Activated CD4-positive, CD25-positive, alpha-beta regulatory T cell treated with anti-CD3 and anti-CD28 coated beads, Interleukin-2, amount 50 U/mL, for 24 hours (primary cell): ENCODE results near the gene KITLG.
"Not testable (repeated sequence)": the region's sequence is repeated elsewhere in the genome, so short reads cannot be mapped to it uniquely, and the experiment has no call there.

Experiments
- ATAC-seq, 2 donors: fragments of 150-1000 bp; cut with Tn5 transposase; one replicate each; pipeline ENCODE4 v1.10.0; 2021; ENCODE audit warnings: mild to moderate bottlenecking in 1 of 2, moderate library complexity in 1 of 2

KITLG gene

DNA sequence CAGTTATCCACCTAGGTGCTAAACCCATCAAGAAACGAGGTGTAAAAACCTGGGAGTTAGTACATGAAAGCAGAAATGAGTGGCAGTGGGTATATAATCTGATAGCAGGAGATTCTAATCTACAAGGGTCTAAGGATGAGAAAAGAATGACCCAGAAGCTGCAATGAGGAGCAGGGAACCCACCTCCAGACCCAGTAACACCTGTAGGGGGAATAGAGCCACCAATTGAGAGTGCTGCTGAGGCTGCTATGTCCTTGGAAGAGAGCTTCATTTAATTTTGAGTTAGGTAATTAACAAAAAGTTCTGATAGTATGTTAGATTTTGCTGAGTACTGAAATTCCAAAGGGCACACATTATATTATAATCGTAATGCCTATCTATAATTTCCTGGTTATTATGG is 89.8 kb downstream of the KITLG start:
- ATAC-seq = no peak

GRCh38 chr12:88472775-88473174 is 107.5 kb downstream of the KITLG start:
- no peak for ATAC-seq

DNA sequence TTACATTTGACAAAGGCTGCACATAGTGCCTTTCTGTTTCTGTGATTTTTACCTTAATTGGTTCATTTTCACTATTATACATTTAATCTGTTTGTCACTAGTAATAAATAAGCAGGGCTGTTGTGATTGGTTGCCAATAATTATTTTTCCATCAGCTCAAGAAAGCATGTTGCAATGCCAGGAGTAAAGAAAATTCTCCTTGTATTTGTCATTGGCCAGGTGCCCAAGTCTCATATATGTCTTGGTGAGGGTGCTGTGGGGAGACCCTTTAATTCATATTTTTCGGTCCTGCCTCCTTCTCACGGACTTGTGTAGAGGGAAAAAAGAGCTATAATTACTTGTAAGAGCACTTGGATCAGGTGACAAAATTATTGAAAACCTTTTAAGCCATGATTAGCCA is 108.0 kb downstream of the KITLG start:
- ATAC-seq = no peak

GRCh38 chr12:88471331-88472045 is 108.8 kb downstream of the KITLG start:
- ATAC-seq = no peak

DNA sequence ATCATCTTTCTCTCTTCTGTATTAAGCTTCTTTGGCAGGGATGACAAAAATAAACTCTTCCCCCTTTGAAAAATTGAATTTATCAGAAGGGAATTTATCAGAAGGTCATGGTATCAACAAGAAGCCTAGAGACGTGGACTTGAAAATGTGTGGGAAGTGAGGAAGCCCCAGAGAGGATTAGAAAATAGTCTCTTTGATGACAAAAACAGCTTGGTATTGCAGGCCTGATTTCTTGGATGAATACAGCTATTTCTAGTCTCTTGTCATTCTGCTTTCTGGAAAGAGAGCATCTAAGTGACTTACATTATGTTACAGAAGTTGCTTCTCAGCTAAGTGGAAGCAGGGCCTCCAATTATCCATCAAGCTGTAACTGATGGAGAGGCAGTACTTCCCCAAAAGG is 111.1 kb downstream of the KITLG start:
- no peak for ATAC-seq

DNA sequence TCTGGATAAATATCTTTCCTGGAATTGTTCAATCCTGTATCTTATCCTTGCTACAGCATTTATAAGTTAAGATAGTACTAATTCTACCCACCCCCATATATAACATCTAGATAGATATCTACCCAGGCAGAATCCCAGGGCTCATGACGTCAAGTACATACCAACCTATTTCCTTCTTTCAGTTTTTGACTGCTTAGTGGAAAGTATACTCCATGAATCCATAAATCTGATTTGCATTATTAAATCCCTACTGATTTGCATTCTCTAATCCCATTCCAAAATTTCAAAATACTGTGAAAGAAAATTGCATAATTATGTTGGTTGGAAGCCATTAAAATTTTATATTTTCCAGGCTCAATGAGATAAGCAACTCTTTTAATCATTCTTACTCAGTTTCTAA is 111.7 kb downstream of the KITLG start:
- no peak for ATAC-seq

DNA sequence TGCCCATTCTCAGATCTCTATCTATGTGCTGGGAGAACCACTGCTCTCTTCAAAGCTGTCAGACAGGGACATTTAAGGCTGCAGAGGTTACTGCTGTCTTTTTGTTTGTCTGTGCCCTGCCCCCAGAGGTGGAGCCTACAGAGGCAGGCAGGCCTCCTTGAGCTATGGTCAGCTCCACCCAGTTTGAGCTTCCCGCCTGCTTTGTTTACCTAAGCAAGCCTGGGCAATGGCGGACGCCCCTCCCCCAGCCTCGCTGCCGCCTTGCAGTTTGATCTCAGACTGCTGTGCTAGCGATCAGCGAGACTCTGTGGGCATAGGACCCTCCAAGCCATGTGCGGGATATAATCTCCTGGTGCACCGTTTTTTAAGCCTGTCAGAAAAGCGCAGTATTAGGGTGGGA is 113.6 kb downstream of the KITLG start:
- ATAC-seq = not testable (repeated sequence)

DNA sequence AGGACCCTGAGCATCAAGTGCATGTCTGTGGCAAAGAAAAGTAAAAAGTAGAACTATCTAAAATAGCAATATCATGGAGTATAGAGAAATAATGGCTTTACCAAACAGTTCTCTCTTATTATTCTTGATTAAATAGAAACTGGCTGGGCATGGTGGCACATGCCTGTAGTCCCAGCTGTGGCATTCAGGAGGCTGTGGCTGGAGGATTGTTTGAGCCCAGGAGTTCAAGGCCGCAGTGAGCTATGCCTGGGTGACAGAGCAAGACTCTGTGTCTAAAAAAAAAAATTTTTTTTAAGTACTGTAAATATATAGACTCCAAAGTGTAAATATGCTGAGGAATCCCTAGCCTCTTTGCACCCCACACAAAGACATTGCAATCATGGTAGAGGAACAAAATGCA is 121.9 kb downstream of the KITLG start:
- ATAC-seq = no peak

GRCh38 chr12:88453323-88453722 is 126.9 kb downstream of the KITLG start:
- no peak for ATAC-seq

- ATAC-seq = no peak
These were observed 129.1 kb downstream of the KITLG start for GRCh38 chr12:88451205-88451604.

- no peak for ATAC-seq
These were observed 130.1 kb downstream of the KITLG start for GRCh38 chr12:88450136-88450535.

GRCh38 chr12:88448337-88448915 is 131.8 kb downstream of the KITLG start:
- no peak for ATAC-seq

GRCh38 chr12:88445705-88446394 is 134.4 kb downstream of the KITLG start:
- no peak for ATAC-seq

DNA sequence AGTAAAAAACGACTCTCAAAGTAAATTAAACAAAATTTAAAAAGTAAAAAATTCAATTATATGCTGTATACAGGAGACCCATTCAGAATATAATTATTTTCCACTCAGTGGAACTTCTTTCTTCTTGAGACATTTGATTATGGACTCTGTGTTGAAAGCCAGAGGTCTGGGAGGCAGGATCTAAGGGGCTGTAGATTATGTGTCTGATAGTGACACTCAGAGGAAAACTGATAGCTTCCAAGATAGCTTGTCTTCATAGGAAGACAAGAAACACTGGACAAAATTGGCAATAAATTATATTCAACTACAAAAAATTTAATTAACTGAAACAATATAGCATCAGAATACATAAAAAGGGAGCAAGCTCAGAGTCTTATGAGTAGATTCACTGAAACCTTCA is 135.8 kb downstream of the KITLG start:
- no peak for ATAC-seq
